ENCODE data around the gene POU5F1. TPM values are rescaled to one million over a fixed set of nuclear protein-coding genes. Genes with fewer than 3 reads are reported as not detected.

POU5F1 gene
- polyA plus RNA-seq, 1 donor (not counting 4 experiments of a cell fraction or from before 2014, with no cell fraction given): 1.6 TPM

DNA sequence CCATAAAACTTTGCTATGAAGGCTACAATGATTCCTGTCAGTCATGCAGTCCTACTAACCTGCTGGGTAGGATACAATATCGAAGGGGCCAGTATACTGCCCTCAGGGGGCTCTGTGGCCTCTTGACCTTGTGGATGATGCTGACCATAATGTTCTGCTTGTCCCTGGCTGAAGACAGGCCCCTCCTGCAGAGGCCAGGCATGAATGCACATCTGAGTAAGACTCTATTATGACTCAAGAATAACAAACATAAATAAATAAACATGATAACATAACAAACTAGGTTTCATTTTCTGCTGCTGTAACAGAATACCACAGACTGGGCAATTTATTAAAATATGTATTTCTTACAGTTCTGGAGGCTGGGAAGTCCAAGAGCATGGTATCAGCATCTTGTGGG, 44.0 kb upstream of the POU5F1 start:
- no peak for DNase-seq (ENCODE audit: low read depth, low spot score)

DNA sequence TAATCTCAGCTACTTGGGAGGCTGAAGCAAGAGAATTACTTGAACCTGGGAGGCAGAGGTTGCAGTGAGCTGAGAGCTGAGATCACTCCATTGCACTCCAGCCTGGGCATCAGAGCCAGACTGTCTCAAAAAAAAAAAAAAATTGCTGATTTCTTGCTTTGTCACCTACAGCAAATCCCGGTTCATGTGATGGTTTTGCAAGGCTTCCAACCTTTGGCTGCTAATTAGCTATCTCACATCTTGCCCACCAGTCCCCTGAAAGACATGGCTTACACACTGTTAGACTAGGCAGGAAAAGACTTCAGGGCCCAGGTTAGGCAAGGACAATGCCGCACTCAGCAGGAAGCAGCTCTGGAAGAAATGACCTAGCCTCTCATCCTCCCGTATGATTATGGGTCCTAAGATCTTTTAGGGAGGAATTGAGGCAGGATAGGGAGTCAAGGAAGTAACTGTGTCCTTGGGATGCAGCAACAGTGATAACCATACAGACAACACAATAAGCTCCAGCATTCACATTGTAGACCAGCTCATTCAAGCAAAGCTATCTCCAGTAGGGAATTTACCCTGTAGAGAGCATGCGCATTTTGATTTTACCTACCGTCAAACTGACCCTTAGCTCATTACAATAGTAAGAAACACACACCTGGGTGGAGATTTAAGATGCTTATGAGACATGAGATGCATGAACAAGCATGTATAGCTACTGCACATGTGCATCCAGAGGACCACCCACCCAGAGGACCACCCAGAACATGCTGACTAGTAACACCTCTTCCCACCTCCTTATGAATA, 40.5 kb upstream of the POU5F1 start:
- Histone ChIP-seq H3K9ac (ENCODE audit: control insufficient read depth, extremely low read depth, insufficient read depth, low read length) (no peak overlapping the region), H3K4me1 (ENCODE audit: control insufficient read depth, extremely low read depth, insufficient read depth, low read length) (no peaks in the 10 kb centered on the region), H3K27ac (ENCODE audit: control insufficient read depth, insufficient read depth, low read length) (no peak overlapping the region), H3K36me3 (ENCODE audit: control insufficient read depth in 2 of 2, extremely low read depth in 1 of 2, insufficient read depth in 2 of 2, low read length in 2 of 2) (no peaks in the 10 kb centered on the region), H3K9me1 (ENCODE audit: control insufficient read depth, extremely low read depth, insufficient read depth, low read length) (no peaks in the 10 kb centered on the region), H3K79me2 (ENCODE audit: control insufficient read depth, insufficient read depth, low read length) (no peaks in the 10 kb centered on the region), H3K27me3 (ENCODE audit: control insufficient read depth, extremely low read depth, insufficient read depth, low read length) (no peaks in the 10 kb centered on the region), H3K4me3 (ENCODE audit: control insufficient read depth in 2 of 3, extremely low read depth in 1 of 3, insufficient read depth in 2 of 3, low read depth in 1 of 3, low read length in 3 of 3) (no peak overlapping the region), H4K20me1 (ENCODE audit: control insufficient read depth, extremely low read depth, insufficient read depth, low read length) (no peaks in the 10 kb centered on the region), H2AFZ (ENCODE audit: control insufficient read depth, low read length) (no peak overlapping the region), H3K4me2 (ENCODE audit: control insufficient read depth, extremely low read depth, insufficient read depth, low read depth, low read length) (no peak overlapping the region), H3K9me3 (ENCODE audit: control insufficient read depth, low read depth, low read length) (no peaks in the 10 kb centered on the region)
- TF ChIP-seq, protein P1, sequence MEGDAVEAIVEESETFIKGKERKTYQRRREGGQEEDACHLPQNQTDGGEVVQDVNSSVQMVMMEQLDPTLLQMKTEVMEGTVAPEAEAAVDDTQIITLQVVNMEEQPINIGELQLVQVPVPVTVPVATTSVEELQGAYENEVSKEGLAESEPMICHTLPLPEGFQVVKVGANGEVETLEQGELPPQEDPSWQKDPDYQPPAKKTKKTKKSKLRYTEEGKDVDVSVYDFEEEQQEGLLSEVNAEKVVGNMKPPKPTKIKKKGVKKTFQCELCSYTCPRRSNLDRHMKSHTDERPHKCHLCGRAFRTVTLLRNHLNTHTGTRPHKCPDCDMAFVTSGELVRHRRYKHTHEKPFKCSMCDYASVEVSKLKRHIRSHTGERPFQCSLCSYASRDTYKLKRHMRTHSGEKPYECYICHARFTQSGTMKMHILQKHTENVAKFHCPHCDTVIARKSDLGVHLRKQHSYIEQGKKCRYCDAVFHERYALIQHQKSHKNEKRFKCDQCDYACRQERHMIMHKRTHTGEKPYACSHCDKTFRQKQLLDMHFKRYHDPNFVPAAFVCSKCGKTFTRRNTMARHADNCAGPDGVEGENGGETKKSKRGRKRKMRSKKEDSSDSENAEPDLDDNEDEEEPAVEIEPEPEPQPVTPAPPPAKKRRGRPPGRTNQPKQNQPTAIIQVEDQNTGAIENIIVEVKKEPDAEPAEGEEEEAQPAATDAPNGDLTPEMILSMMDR (optimal IDR thresholded peaks at IDR 0.05 in 1 of 3, IDR thresholded peaks at IDR 0.05 in 1 of 3, conservative IDR thresholded peaks at IDR 0.05 in 1 of 3; ENCODE audit: extremely low read depth in 1 of 3, insufficient read depth in 2 of 3, low read length in 3 of 3): no peak
- no peak for TF ChIP-seq EZH2 (IDR thresholded peaks at IDR 0.05; ENCODE audit: low read length)
- FAIRE-seq (no peak), DNase-seq (ENCODE audit: low read depth, low spot score) (no peak)
- dilution Hi-C loops (cut with MboI; ENCODE audit: extremely low pct_ligation_motif_present, low sequenced_read_pairs): no loop called here

More for the DNA sequence above, 44.0 kb upstream of the POU5F1 start:
- dilution Hi-C loops (cut with MboI; ENCODE audit: extremely low pct_ligation_motif_present, low sequenced_read_pairs): no loop called here
- H3K9me1 ChIP-seq (ENCODE audit: control insufficient read depth, extremely low read depth, insufficient read depth, low read length): no peaks in the 10 kb centered on the region
- H3K4me3 ChIP-seq (ENCODE audit: control insufficient read depth in 2 of 3, extremely low read depth in 1 of 3, insufficient read depth in 2 of 3, low read depth in 1 of 3, low read length in 3 of 3): no peak overlapping the region
- H2AFZ ChIP-seq (ENCODE audit: control insufficient read depth, low read length): no peak overlapping the region
- no peak overlapping the region for H3K4me2 ChIP-seq (ENCODE audit: control insufficient read depth, extremely low read depth, insufficient read depth, low read depth, low read length)
- H3K79me2 ChIP-seq (ENCODE audit: control insufficient read depth, insufficient read depth, low read length): no peaks in the 10 kb centered on the region
- no peak overlapping the region for H3K27ac ChIP-seq (ENCODE audit: control insufficient read depth, insufficient read depth, low read length)
- H3K27me3 ChIP-seq (ENCODE audit: control insufficient read depth, extremely low read depth, insufficient read depth, low read length): no peaks in the 10 kb centered on the region
- H3K36me3 ChIP-seq (ENCODE audit: control insufficient read depth in 2 of 2, extremely low read depth in 1 of 2, insufficient read depth in 2 of 2, low read length in 2 of 2): no peaks in the 10 kb centered on the region
- FAIRE-seq: no peak
- H3K4me1 ChIP-seq (ENCODE audit: control insufficient read depth, extremely low read depth, insufficient read depth, low read length): no peaks in the 10 kb centered on the region
- H3K9ac ChIP-seq (ENCODE audit: control insufficient read depth, extremely low read depth, insufficient read depth, low read length): no peak overlapping the region
- TF ChIP-seq EZH2 (IDR thresholded peaks at IDR 0.05; ENCODE audit: low read length): no peak
- TF ChIP-seq, protein P1 (optimal IDR thresholded peaks at IDR 0.05 in 1 of 3, IDR thresholded peaks at IDR 0.05 in 1 of 3, conservative IDR thresholded peaks at IDR 0.05 in 1 of 3; ENCODE audit: extremely low read depth in 1 of 3, insufficient read depth in 2 of 3, low read length in 3 of 3): no peak
- H4K20me1 ChIP-seq (ENCODE audit: control insufficient read depth, extremely low read depth, insufficient read depth, low read length): no peaks in the 10 kb centered on the region
- peaks cover 4% of the 10 kb centered on the region for H3K9me3 ChIP-seq (ENCODE audit: control insufficient read depth, low read depth, low read length)
